SK-N-SH (cell line): ENCODE results near the gene ATG7. TPM values are rescaled to one million over a fixed set of nuclear protein-coding genes. Genes with fewer than 3 reads are reported as not detected.

Experiments
- CTCF ChIA-PET: fragments of 300-600, 350-600 bp; formaldehyde crosslinking; extraction: SDS; loops from one replicate; lab custom pipeline; 2021; lab: Yijun Ruan, JAX
- POLR2A ChIA-PET: fragments of 350-600 bp; sonication (Branson Sonifier 250); formaldehyde crosslinking; extraction: SDS; loops from one replicate; lab custom pipeline; 2020; ENCODE audit warnings: antibody characterized with exemption, inconsistent platforms; lab: Yijun Ruan, JAX
- DNase-seq: peaks from one replicate; pipeline ENCODE4 v3.0.0; 2012
- H2AFZ ChIP-seq: fragments of 200-600 bp; sonication (generic); 2 replicates; pipeline ENCODE4 v1.8.1; 2016; ENCODE audit warnings: antibody characterized with exemption, mild to moderate bottlenecking, low read depth
- H3F3A ChIP-seq: fragments of 200-600 bp; sonication (generic); replicated peaks from 2 replicates; pipeline ENCODE3; 2016; ENCODE audit warnings: antibody characterized with exemption, mild to moderate bottlenecking; ENCODE audit not compliant: insufficient read depth
- H3K27ac ChIP-seq, 2 experiments: fragments of 200-500 bp in 1 of 2; fragments of 200-600 bp in 1 of 2; sonication (Bioruptor generic) in 1 of 2; sonication (generic), shearing (Covaris generic) in 1 of 2; 2 replicates each; pipeline versions ENCODE4 v1.5.1 to v1.6.1; 2014 to 2016; ENCODE audit warnings: low read depth in 2 of 2, inconsistent platforms in 1 of 2, low read length in 1 of 2, mild to moderate bottlenecking in 1 of 2, mixed read lengths in 1 of 2
- H3K27me3 ChIP-seq: fragments of 200-600 bp; sonication (generic), shearing (Covaris generic); 2 replicates; pipeline ENCODE4 v1.6.1; 2016; ENCODE audit warnings: mixed run types; ENCODE audit not compliant: insufficient read depth
- H3K36me3 ChIP-seq, 2 experiments: fragments of 200-500 bp in 1 of 2; fragments of 200-600 bp in 1 of 2; sonication (Bioruptor generic) in 1 of 2; sonication (generic) in 1 of 2; replicated peaks in 1 of 2; 2 replicates each; pipeline versions ENCODE3 to v1.5.1; 2014 to 2016; ENCODE audit warnings: low read length in 1 of 2, mild to moderate bottlenecking in 1 of 2; ENCODE audit not compliant: insufficient read depth in 2 of 2, control insufficient read depth in 1 of 2
- H3K4me1 ChIP-seq, 2 experiments: fragments of 200-500 bp in 1 of 2; fragments of 200-600 bp in 1 of 2; sonication (Bioruptor generic) in 1 of 2; sonication (generic), shearing (Covaris generic) in 1 of 2; 2 replicates each; pipeline versions ENCODE4 v1.5.1 to v1.6.1; 2014 to 2016; ENCODE audit warnings: low read depth in 1 of 2, low read length in 1 of 2, mixed run types in 1 of 2; ENCODE audit not compliant: insufficient read depth in 2 of 2, control insufficient read depth in 1 of 2
- H3K4me2 ChIP-seq: fragments of 200-600 bp; sonication (generic), shearing (Covaris generic); 2 replicates; pipeline ENCODE4 v1.6.1; 2017; ENCODE audit warnings: mixed run types
- H3K4me3 ChIP-seq, 2 experiments: fragments of 200-500 bp in 1 of 2; fragments of 200-600 bp in 1 of 2; sonication (Bioruptor generic) in 1 of 2; sonication (generic), shearing (Covaris generic) in 1 of 2; 2 replicates each; pipeline versions ENCODE4 v1.5.1 to v1.8.1; 2014 to 2016; ENCODE audit warnings: low read depth in 2 of 2, inconsistent platforms in 1 of 2, low read length in 1 of 2, mild to moderate bottlenecking in 1 of 2, mixed read lengths in 1 of 2, moderate library complexity in 1 of 2
- H3K79me2 ChIP-seq: fragments of 200-600 bp; sonication (generic); 2 replicates; pipeline ENCODE4 v1.8.1; 2017; ENCODE audit warnings: mild to moderate bottlenecking; ENCODE audit not compliant: insufficient read depth
- H3K9ac ChIP-seq: fragments of 200-600 bp; sonication (generic); 2 replicates; pipeline ENCODE4 v1.6.1; 2017; ENCODE audit warnings: mixed run types
- H3K9me2 ChIP-seq: fragments of 200-600 bp; sonication (generic); 2 replicates; pipeline ENCODE4 v1.6.1; 2017; ENCODE audit warnings: mixed run types
- H3K9me3 ChIP-seq: fragments of 200-600 bp; sonication (generic); 2 replicates; pipeline ENCODE4 v1.6.1; 2017; ENCODE audit warnings: mixed run types, mild to moderate bottlenecking, moderate library complexity
- H4K20me1 ChIP-seq: fragments of 200-600 bp; sonication (generic); 2 replicates; pipeline ENCODE4 v1.6.1; 2017; ENCODE audit warnings: mild to moderate bottlenecking, mixed run types; ENCODE audit not compliant: insufficient read depth
- CHD2 ChIP-seq: fragments of 150-350 bp; IDR thresholded peaks from 2 replicates; pipeline ENCODE4 v1.6.1; 2018; ENCODE audit warnings: low read length; ENCODE audit not compliant: partially characterized antibody
- CTCF ChIP-seq: fragments of 200-600 bp; sonication (generic); IDR thresholded peaks from 2 replicates; pipeline ENCODE4 v1.6.1; 2017; ENCODE audit warnings: antibody characterized with exemption, mild to moderate bottlenecking, moderate library complexity
- ELF1 ChIP-seq: IDR thresholded peaks from 2 replicates; pipeline ENCODE4 v1.4.0; 2012
- EP300 ChIP-seq, 2 experiments: IDR thresholded peaks; 2 replicates each; pipeline versions ENCODE4 v1.4.0 to v1.6.1; 2012; ENCODE audit warnings: borderline replicate concordance in 1 of 2, low read depth in 1 of 2, low read length in 1 of 2
- EZH2phosphoT487 ChIP-seq: fragments of 200-600 bp; sonication (generic); IDR thresholded peaks from 2 replicates; pipeline ENCODE4 v1.6.1; 2017; ENCODE audit warnings: low read depth, mixed run types, mild to moderate bottlenecking, antibody characterized with exemption, moderate library complexity, borderline replicate concordance
- FOSL2 ChIP-seq: IDR thresholded peaks from 2 replicates; pipeline ENCODE4 v1.4.0; 2012; ENCODE audit warnings: low read depth, mild to moderate bottlenecking, moderate library complexity, borderline replicate concordance
- FOXJ3 ChIP-seq: sonication (generic); formaldehyde crosslinking; IDR thresholded peaks from 2 replicates; pipeline ENCODE4 v1.5.1; 2020; ENCODE audit warnings: mild to moderate bottlenecking, missing genetic modification reagents
- FOXM1 ChIP-seq: IDR thresholded peaks from 2 replicates; pipeline ENCODE4 v1.4.0; 2012; ENCODE audit warnings: low read depth, mild to moderate bottlenecking
- GABPA ChIP-seq: IDR thresholded peaks from 2 replicates; pipeline ENCODE4 v1.4.0; 2012; ENCODE audit warnings: low read depth, mild to moderate bottlenecking
- GATA2 ChIP-seq: sonication (generic); formaldehyde crosslinking; IDR thresholded peaks from 2 replicates; pipeline ENCODE4 v1.5.0; 2020; ENCODE audit warnings: mild to moderate bottlenecking, missing genetic modification reagents
- JUND ChIP-seq: IDR thresholded peaks from 2 replicates; pipeline ENCODE4 v1.4.0; 2012
- MAX ChIP-seq: IDR thresholded peaks from 2 replicates; pipeline ENCODE4 v1.4.0; 2012; ENCODE audit warnings: low read depth
- PBX3 ChIP-seq: IDR thresholded peaks from 2 replicates; pipeline ENCODE4; 2012
- RFX5 ChIP-seq: IDR thresholded peaks from 2 replicates; pipeline ENCODE4 v1.6.1; 2012; ENCODE audit warnings: mild to moderate bottlenecking, improper control_type of control experiment, low read length
- RXRA ChIP-seq: IDR thresholded peaks from 2 replicates; pipeline ENCODE4 v1.4.0; 2012; ENCODE audit warnings: low read depth, mild to moderate bottlenecking, borderline replicate concordance
- TAF1 ChIP-seq: IDR thresholded peaks from 2 replicates; pipeline ENCODE4 v1.6.1; 2012; ENCODE audit warnings: low read depth, mild to moderate bottlenecking, low read length, moderate library complexity, borderline replicate concordance
- TCF12 ChIP-seq: IDR thresholded peaks from 2 replicates; pipeline ENCODE4 v1.4.0; 2012
- TEAD4 ChIP-seq: IDR thresholded peaks from 2 replicates; pipeline ENCODE4 v1.4.0; 2012; ENCODE audit warnings: mild to moderate bottlenecking, borderline replicate concordance; ENCODE audit not compliant: insufficient read depth
- USF1 ChIP-seq: IDR thresholded peaks from 2 replicates; pipeline ENCODE4 v1.4.0; 2012; ENCODE audit warnings: low read depth, borderline replicate concordance
- USF2 ChIP-seq: fragments of 150-350 bp; IDR thresholded peaks from 2 replicates; pipeline ENCODE4 v1.6.1; 2017; ENCODE audit warnings: antibody characterized with exemption, low read length, low read depth, borderline replicate concordance
- WGBS: methylation state at CpG from one replicate; pipeline ENCODE4 v1.1.6; 2017; ENCODE audit warnings: low lambda C conversion rate; 5-methylcytosine and 5-hydroxymethylcytosine counted together
- polyA plus RNA-seq, 3 experiments: library from polyadenylated mRNA; depleted of rRNA; stranded (reverse); fragments of >200 nt; gene quantifications; 2 replicates each; pipeline ENCODE4 v1.2.3, GENCODE V29; 2012

Gene ATG7
- polyA plus RNA-seq, 1 of the 3 experiments (the other 2 are of a cell fraction), result 29.5 TPM

GRCh38 chr3:11566478-11566877 lies 294.3 kb downstream of the ATG7 start:
- no peaks in the 10 kb centered on the region for H3K27me3 ChIP-seq
- no peak for TF ChIP-seq FOSL2
- no peak for TF ChIP-seq PBX3
- TF ChIP-seq USF1, result no peak
- TF ChIP-seq RFX5, result no peak
- no peak for TF ChIP-seq RXRA
- TF ChIP-seq ELF1, result no peak
- no peak for TF ChIP-seq CHD2
- TF ChIP-seq FOXJ3 (CRISPR knock-in tag), result no peak
- no peak for TF ChIP-seq MAX
- TF ChIP-seq JUND, result no peak
- TF ChIP-seq TCF12, result no peak
- no peak for TF ChIP-seq TEAD4
- TF ChIP-seq GABPA, result no peak
- no peak for TF ChIP-seq FOXM1
- no peak for TF ChIP-seq CTCF
- TF ChIP-seq TAF1, result no peak
- no peak for TF ChIP-seq EP300 (IDR thresholded peaks at IDR 0.05; ENCODE audit: borderline replicate concordance in 1 of 2, low read depth in 1 of 2, low read length in 1 of 2)
- TF ChIP-seq EZH2phosphoT487, result no peak
- no peak for TF ChIP-seq GATA2
- TF ChIP-seq USF2, result no peak
- TF ChIP-seq, all 33 proteins: peak for 0
- ChIA-PET CTCF (interaction anchor here (0.7 kb wide), 1 partner anchor 9 kb away, joined by 3 read pairs; no protein-coding TSS in a partner anchor), POLR2A (no interaction called here)
- DNase-seq, result no peak
- Histone ChIP-seq H4K20me1 (peaks cover 43% of the 10 kb centered on the region), H3K4me3 (no peak overlapping the region), H3K9me3 (no peaks in the 10 kb centered on the region), H3K79me2 (peaks cover 90% of the 10 kb centered on the region), H3K4me2 (no peak overlapping the region), H3F3A (peaks cover 33% of the 10 kb centered on the region), H3K36me3 (peaks cover 11 to 40% of the 10 kb centered on the region in 2 experiments), H2AFZ (no peak overlapping the region), H3K4me1 (peaks cover 15 to 23% of the 10 kb centered on the region in 2 experiments; a peak in 3 of 4 replicates), H3K9ac (no peak overlapping the region), H3K27ac (peak overlapping the region in 1 of 2 experiments; percentile 99; a peak in 1 of 4 replicates), H3K9me2 (no peaks in the 10 kb centered on the region)
- 96% methylated on average over 20 of the region's 20 CpGs for WGBS
